ENCODE data around the gene SUSD1. TPM values are rescaled to one million over a fixed set of nuclear protein-coding genes. Genes with fewer than 3 reads are reported as not detected.

Gene SUSD1
- total and polyA plus RNA-seq, 8 donors: 1.6 to 50.4 (median 21.1) TPM

GRCh38 chr9:111994831-111995458, 180.2 kb downstream of the SUSD1 start:
- no peak for TF ChIP-seq POLR2AphosphoS5 (IDR thresholded peaks at IDR 0.05)
- no peak for TF ChIP-seq CTCF (IDR thresholded peaks at IDR 0.05)
- TF ChIP-seq POLR2A (IDR thresholded peaks at IDR 0.05): no peak
- no peak for TF ChIP-seq EP300 (IDR thresholded peaks at IDR 0.05)
- 66 to 79% (median 72%) methylated on average over 10 of the region's 10 CpGs for WGBS, 5 donors
- Histone ChIP-seq H3K27ac (no peak overlapping the region), H3K4me3 (no peak overlapping the region), H3K4me1 (peaks cover 0 to 6% (median 0%) of the 10 kb centered on the region in 4 donors), H3K9me3 (peaks cover 0 to 14% (median 0%) of the 10 kb centered on the region in 4 donors), H3K27me3 (no peaks in the 10 kb centered on the region), H3K36me3 (no peaks in the 10 kb centered on the region)
- DNase-seq: no peak
- intact Hi-C loops (cut with DNase I; ENCODE audit: low total_unique reads): no loop called here

GRCh38 chr9:111993319-111993718, 181.8 kb downstream of the SUSD1 start:
- peaks cover 0 to 6% (median 0%) of the 10 kb centered on the region in 4 donors for H3K4me1 ChIP-seq
- intact Hi-C loops (cut with DNase I; ENCODE audit: low total_unique reads): no loop called here
- H3K9me3 ChIP-seq: peaks cover 0 to 14% (median 0%) of the 10 kb centered on the region in 4 donors
- H3K4me3 ChIP-seq: no peak overlapping the region
- H3K27ac ChIP-seq: no peak overlapping the region
- no peak for DNase-seq
- no peaks in the 10 kb centered on the region for H3K27me3 ChIP-seq
- H3K36me3 ChIP-seq: no peaks in the 10 kb centered on the region
- 15 to 33% (median 23%) methylated on average over 1 of the region's 1 CpG for WGBS, 5 donors
- no peak for TF ChIP-seq CTCF (IDR thresholded peaks at IDR 0.05)
- no peak for TF ChIP-seq EP300 (IDR thresholded peaks at IDR 0.05)
- no peak for TF ChIP-seq POLR2A (IDR thresholded peaks at IDR 0.05)
- no peak for TF ChIP-seq POLR2AphosphoS5 (IDR thresholded peaks at IDR 0.05)

- peaks cover 0 to 14% (median 0%) of the 10 kb centered on the region in 4 donors for H3K9me3 ChIP-seq
- no peak for DNase-seq
- intact Hi-C loops (cut with DNase I; ENCODE audit: low total_unique reads): no loop called here
- H3K4me1 ChIP-seq: peaks cover 0 to 6% (median 0%) of the 10 kb centered on the region in 4 donors
- H3K4me3 ChIP-seq: no peak overlapping the region
- no peaks in the 10 kb centered on the region for H3K36me3 ChIP-seq
- 61 to 83% (median 73%) methylated on average over 2 of the region's 2 CpGs for WGBS, 5 donors
- H3K27me3 ChIP-seq: no peaks in the 10 kb centered on the region
- H3K27ac ChIP-seq: no peak overlapping the region
- TF ChIP-seq POLR2AphosphoS5 (IDR thresholded peaks at IDR 0.05) (peak in 1 of 3 donors; percentile 5), POLR2A (IDR thresholded peaks at IDR 0.05) (no peak), CTCF (IDR thresholded peaks at IDR 0.05) (no peak)
Measured at GRCh38 chr9:111992523-111992922, 182.6 kb downstream of the SUSD1 start.

GRCh38 chr9:111991179-111991578, 183.9 kb downstream of the SUSD1 start:
- H3K4me3 ChIP-seq: no peak overlapping the region
- peaks cover 0 to 16% (median 4%) of the 10 kb centered on the region in 4 donors for H3K4me1 ChIP-seq
- no peak overlapping the region for H3K27ac ChIP-seq
- TF ChIP-seq EP300 (IDR thresholded peaks at IDR 0.05) (no peak), POLR2AphosphoS5 (IDR thresholded peaks at IDR 0.05) (no peak), POLR2A (IDR thresholded peaks at IDR 0.05) (no peak), CTCF (IDR thresholded peaks at IDR 0.05) (no peak)
- H3K9me3 ChIP-seq: peaks cover 0 to 14% (median 0%) of the 10 kb centered on the region in 4 donors
- intact Hi-C loops (cut with DNase I; ENCODE audit: low total_unique reads): no loop called here
- H3K36me3 ChIP-seq: no peaks in the 10 kb centered on the region
- H3K27me3 ChIP-seq: no peaks in the 10 kb centered on the region
- no peak for DNase-seq

Small RNA genes lying within 50 kb of the gene (small RNA-seq; reads per million reads assigned to genes)
- gene RF00019: 0 reads per million in 4 donors
- 0 reads per million in 4 donors for gene RNU6-710P
- 0 reads per million in 4 donors for gene RNU6-855P

Other genes starting within 250 kb of the SUSD1 start
- gene PTBP3, start 158.3 kb upstream of the SUSD1 start, total RNA-seq: 10 to 100 TPM; 15.2 to 90.7 (median 29.5) TPM
- gene PTBP3, start 158.3 kb upstream of the SUSD1 start, polyA plus RNA-seq: 10 to 100 TPM; 11.7 to 22.5 (median 15.3) TPM
- 10 to 100 TPM; 18.3 to 56.9 (median 28.1) TPM for gene HSDL2, start 204.8 kb upstream of the SUSD1 start, total RNA-seq
- gene HSDL2, start 204.8 kb upstream of the SUSD1 start, polyA plus RNA-seq: 10 to 100 TPM; 19.6 to 24.5 (median 23.5) TPM

All from stomach (tissue), 9 donors.